GM23338 (cell line): Measurements from ENCODE around the gene CACNA2D1. TPM values are rescaled to one million over a fixed set of nuclear protein-coding genes. Genes with fewer than 3 reads are reported as not detected.

Experiments used
- ATAC-seq: fragments of 200-7000 bp; cut with Tn5 transposase; 3 replicates; pipeline ENCODE4 v1.9.1; 2020
- DNase-seq: peaks from one replicate; pipeline ENCODE4 v3.0.0-alpha.2; 2015; ENCODE audit warnings: low spot score
- H2AFZ ChIP-seq: fragments of 200-600 bp; sonication (generic); 2 replicates; pipeline ENCODE4 v1.8.0; 2016; ENCODE audit warnings: antibody characterized with exemption, mild to moderate bottlenecking, moderate library complexity
- H3F3A ChIP-seq: fragments of 200-600 bp; sonication (generic); replicated peaks from 2 replicates; pipeline ENCODE4 v1.8.0; 2017; ENCODE audit warnings: antibody characterized with exemption, mixed run types, low read depth
- H3K27ac ChIP-seq: fragments of 200-600 bp; sonication (generic); 2 replicates; pipeline ENCODE4 v1.6.1; 2016; ENCODE audit warnings: low read depth
- H3K27me3 ChIP-seq: fragments of 200-600 bp; sonication (generic); 2 replicates; pipeline ENCODE4 v1.8.0; 2016; ENCODE audit warnings: mild to moderate bottlenecking, mixed run types, moderate library complexity; ENCODE audit not compliant: insufficient read depth
- H3K36me3 ChIP-seq: fragments of 200-600 bp; sonication (generic); 2 replicates; pipeline ENCODE4 v1.8.0; 2016; ENCODE audit warnings: mild to moderate bottlenecking; ENCODE audit not compliant: insufficient read depth
- H3K4me1 ChIP-seq: fragments of 200-600 bp; sonication (generic); 2 replicates; pipeline ENCODE4 v1.8.0; 2016; ENCODE audit warnings: mild to moderate bottlenecking, moderate library complexity; ENCODE audit not compliant: insufficient read depth
- H3K4me2 ChIP-seq: fragments of 200-600 bp; sonication (generic); 2 replicates; pipeline ENCODE4 v1.7.1; 2017; ENCODE audit warnings: mixed run types
- H3K4me3 ChIP-seq: fragments of 200-600 bp; sonication (generic); 2 replicates; pipeline ENCODE4 v1.6.1; 2016; ENCODE audit warnings: mixed run types
- H3K79me2 ChIP-seq: fragments of 200-600 bp; sonication (generic); replicated peaks from 2 replicates; pipeline ENCODE4 v1.8.0; 2017; ENCODE audit warnings: mild to moderate bottlenecking; ENCODE audit not compliant: insufficient read depth
- H3K9me2 ChIP-seq: fragments of 200-600 bp; sonication (generic); 2 replicates; pipeline ENCODE4 v1.8.0; 2017; ENCODE audit not compliant: insufficient read depth
- H4K20me1 ChIP-seq: fragments of 200-600 bp; sonication (generic); replicated peaks from 2 replicates; pipeline ENCODE4 v1.8.0; 2017; ENCODE audit warnings: mild to moderate bottlenecking; ENCODE audit not compliant: insufficient read depth
- H3K27ac Mint-ChIP-seq: 2 replicates; pipeline ENCODE4 v1.8.0; 2020; ENCODE audit warnings: inconsistent platforms, mild to moderate bottlenecking, moderate library complexity, mixed read lengths
- H3K27me3 Mint-ChIP-seq: 3 replicates; pipeline ENCODE4 v1.8.0; 2022; ENCODE audit warnings: low read depth, mild to moderate bottlenecking, moderate library complexity, mixed read lengths, inconsistent platforms; ENCODE audit not compliant: insufficient read depth, poor library complexity
- H3K36me3 Mint-ChIP-seq: 3 replicates; pipeline ENCODE4 v1.8.0; 2021; ENCODE audit warnings: low read depth, mild to moderate bottlenecking, inconsistent platforms, moderate library complexity, mixed read lengths
- H3K4me1 Mint-ChIP-seq: 3 replicates; pipeline ENCODE4 v1.8.0; 2020; ENCODE audit warnings: mild to moderate bottlenecking, inconsistent platforms, mixed read lengths
- H3K4me3 Mint-ChIP-seq: 3 replicates; pipeline ENCODE4 v1.8.0; 2021; ENCODE audit warnings: moderate library complexity, mild to moderate bottlenecking, inconsistent platforms, mixed read lengths
- H3K9me3 Mint-ChIP-seq: 3 replicates; pipeline ENCODE4 v1.8.0; 2020; ENCODE audit warnings: moderate library complexity, mild to moderate bottlenecking, inconsistent platforms, mixed read lengths
- CREB1 ChIP-seq: fragments of 250-450 bp; sonication (Bioruptor Pico); IDR thresholded peaks from 2 replicates; pipeline ENCODE4 v1.5.0; 2020; ENCODE audit warnings: low read depth, mild to moderate bottlenecking, moderate library complexity
- ETS1 ChIP-seq: IDR thresholded peaks from 2 replicates; pipeline ENCODE4 v1.6.1; 2016; ENCODE audit warnings: antibody characterized with exemption
- EZH2 ChIP-seq: fragments of 200-600 bp; sonication (generic); IDR thresholded peaks from one replicate; pipeline ENCODE4 v1.8.0; 2017; ENCODE audit warnings: antibody characterized with exemption, mild to moderate bottlenecking, low read depth; ENCODE audit not compliant: unreplicated experiment
- POLR2AphosphoS5 ChIP-seq: IDR thresholded peaks from 2 replicates; pipeline ENCODE4 v1.6.1; 2016; ENCODE audit warnings: antibody characterized with exemption, low read depth
- STAT1 ChIP-seq: IDR thresholded peaks from one replicate; pipeline ENCODE4 v1.6.1; 2016; ENCODE audit warnings: antibody characterized with exemption; ENCODE audit not compliant: unreplicated experiment
- ZNF462 ChIP-seq: fragments of 250-450 bp; sonication (Bioruptor Pico); IDR thresholded peaks from 2 replicates; pipeline ENCODE4 v1.5.0; 2020; ENCODE audit warnings: mild to moderate bottlenecking, moderate library complexity
- polyA plus RNA-seq: library from polyadenylated mRNA; unstranded; fragments of >200 nt; fragmentation: Nextera tagmentation; extraction: Ambion mirVana; gene quantifications from 2 replicates; pipeline ENCODE4 v1.2.1, GENCODE V29; 2016
- total RNA-seq: library from RNA; depleted of rRNA; stranded (reverse); fragments of >200 nt; shearing (Covaris generic); gene quantifications from 2 replicates; pipeline ENCODE4 v1.2.3, GENCODE V29; 2014

CACNA2D1 gene
- total and polyA plus RNA-seq, 2 experiments from 2014 or later = 7.0 to 20.4 TPM

DNA sequence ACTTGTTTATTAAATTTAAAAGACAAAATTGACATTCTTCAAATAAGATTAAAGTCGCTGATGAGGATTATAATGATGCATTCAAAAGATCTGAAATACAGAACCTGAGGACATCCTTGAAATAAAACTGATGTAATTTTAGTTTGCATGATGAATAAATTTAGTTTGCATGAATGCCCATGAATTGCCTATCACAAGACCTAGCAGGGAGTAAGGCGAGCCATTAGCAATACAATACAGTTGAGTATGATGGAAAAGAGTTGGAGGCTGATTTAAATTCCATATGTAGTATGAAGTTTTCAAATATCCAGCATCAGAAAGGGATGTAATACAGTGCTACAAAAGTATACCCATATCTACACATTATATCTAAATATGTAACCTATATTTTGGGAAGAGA, 321.3 kb downstream of the CACNA2D1 start:
- Histone ChIP-seq H3K9me2 (no peaks in the 10 kb centered on the region), H3K4me3 (no peak overlapping the region), H3K27ac (no peak overlapping the region), H3F3A (no peaks in the 10 kb centered on the region), H3K4me2 (peak overlapping the region; percentile 7; the same call in 1 of the 2 replicates), H3K36me3 (no peaks in the 10 kb centered on the region), H2AFZ (no peak overlapping the region), H3K27me3 (no peaks in the 10 kb centered on the region), H3K79me2 (no peaks in the 10 kb centered on the region), H4K20me1 (no peaks in the 10 kb centered on the region), H3K4me1 (peaks cover 14% of the 10 kb centered on the region; the same call in 1 of the 2 replicates)
- H3K36me3 Mint-ChIP-seq = peaks cover 30% of the 10 kb centered on the region
- peaks cover 19% of the 10 kb centered on the region for H3K9me3 Mint-ChIP-seq
- TF ChIP-seq ZNF462 (CRISPR knock-in tag) = no peak
- no peak for TF ChIP-seq POLR2AphosphoS5
- no peak for TF ChIP-seq ETS1
- no peak for TF ChIP-seq EZH2
- no peak for TF ChIP-seq CREB1 (CRISPR knock-in tag)
- no peak for TF ChIP-seq STAT1
- H3K4me3 Mint-ChIP-seq = peak overlapping the region; percentile 55; the same call in 2 of the 3 replicates
- DNase-seq = peak; percentile 24
- peak overlapping the region; percentile 93 for H3K27ac Mint-ChIP-seq
- H3K4me1 Mint-ChIP-seq = peaks cover 17% of the 10 kb centered on the region
- ATAC-seq = peak; percentile 59
- peaks cover 2% of the 10 kb centered on the region for H3K27me3 Mint-ChIP-seq
